HG03469 (cell line): ENCODE measurements around the gene DCLRE1B.

Experiments
- ATAC-seq: cut with Tn5 transposase; IDR thresholded peaks from one replicate; pipeline ENCODE4 v1.9.1; 2021; ENCODE audit warnings: mild to moderate bottlenecking, moderate library complexity, moderate number of reproducible peaks; ENCODE audit not compliant: unreplicated experiment

Gene DCLRE1B

DNA sequence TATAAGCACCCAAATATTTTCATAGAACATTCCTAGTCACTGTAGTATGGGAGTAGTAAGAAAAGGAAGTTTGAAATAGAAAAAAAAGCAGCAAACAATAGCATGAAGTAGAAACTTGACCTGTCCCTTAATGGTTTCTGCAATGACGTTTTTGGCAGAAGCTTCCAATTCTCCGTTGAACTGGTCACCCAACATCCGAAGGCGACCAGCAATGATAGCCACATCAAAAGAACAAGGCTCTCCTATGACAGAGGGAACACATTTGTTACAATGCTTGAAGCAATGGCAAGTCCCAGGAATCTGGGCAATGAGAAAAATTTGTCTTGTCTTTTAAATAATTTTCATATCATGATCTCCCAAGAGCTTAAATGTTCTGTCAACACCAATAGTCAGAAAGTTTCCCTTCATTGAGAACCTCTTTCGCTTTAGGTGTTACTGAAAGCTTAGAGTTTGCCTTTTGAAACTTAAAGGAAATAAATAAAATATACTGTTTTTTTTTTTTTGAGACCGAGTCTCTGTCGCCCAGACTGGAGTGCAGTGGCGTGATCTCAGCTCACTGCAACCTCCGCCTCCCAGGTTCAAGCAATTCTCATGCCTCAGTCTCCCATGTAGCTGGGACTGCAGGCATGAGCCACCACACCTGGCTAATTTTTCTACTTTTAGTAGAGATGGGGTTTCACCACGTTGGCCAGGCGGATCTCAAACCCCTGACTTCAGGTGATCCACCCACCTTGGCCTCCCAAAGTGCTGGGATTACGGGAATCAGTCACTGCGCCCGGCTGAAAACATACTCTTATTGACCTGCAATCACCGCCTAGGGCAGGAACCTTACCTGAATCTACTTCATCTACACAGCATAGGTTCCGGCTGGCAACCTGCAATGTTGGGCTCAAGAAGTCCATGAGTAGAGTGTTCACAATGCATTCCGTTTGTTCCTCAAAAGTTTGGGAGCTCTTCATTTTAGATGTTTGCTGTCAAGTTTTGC, 18.4 kb upstream of the DCLRE1B start:
- no peak for ATAC-seq

GRCh38 chr1:113887402-113888175, 17.5 kb upstream of the DCLRE1B start, which contains the start of gene BCL2L15:
Gene BCL2L15 (minus strand): TSS chr1:113887581. CDS start chr1:113887375, 206 bp downstream.
- ATAC-seq: no peak

- no peak for ATAC-seq
These were observed 14.3 kb upstream of the DCLRE1B start for GRCh38 chr1:113890816-113891215.

DNA sequence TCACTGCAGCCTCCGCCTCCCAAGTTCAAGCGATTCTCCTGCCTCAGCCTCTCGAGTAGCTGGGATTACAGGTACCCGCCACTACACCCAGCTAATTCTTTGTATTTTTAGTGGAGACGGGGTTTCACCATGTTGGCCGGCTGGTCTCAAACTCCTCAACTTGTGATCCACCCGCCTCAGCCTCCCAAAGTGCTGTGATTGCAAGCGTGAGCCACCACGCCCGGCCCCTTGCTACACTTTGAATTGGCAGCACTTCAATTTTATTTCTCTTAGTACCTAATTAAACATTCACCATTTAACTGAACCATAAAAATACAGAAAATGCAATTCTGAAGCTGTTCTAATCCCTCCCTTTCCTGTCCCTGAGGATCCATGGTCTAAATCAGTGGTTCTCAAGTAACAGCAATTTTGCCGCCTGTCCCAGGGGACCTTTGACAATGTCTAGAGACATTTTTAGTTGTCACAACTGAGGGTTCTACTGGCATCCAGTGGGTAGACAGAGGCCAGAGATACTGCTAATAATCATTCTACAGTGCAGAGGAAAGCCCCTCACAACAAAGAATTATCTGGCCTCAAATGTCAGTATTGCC, 13.4 kb upstream of the DCLRE1B start:
- ATAC-seq: no peak

DNA sequence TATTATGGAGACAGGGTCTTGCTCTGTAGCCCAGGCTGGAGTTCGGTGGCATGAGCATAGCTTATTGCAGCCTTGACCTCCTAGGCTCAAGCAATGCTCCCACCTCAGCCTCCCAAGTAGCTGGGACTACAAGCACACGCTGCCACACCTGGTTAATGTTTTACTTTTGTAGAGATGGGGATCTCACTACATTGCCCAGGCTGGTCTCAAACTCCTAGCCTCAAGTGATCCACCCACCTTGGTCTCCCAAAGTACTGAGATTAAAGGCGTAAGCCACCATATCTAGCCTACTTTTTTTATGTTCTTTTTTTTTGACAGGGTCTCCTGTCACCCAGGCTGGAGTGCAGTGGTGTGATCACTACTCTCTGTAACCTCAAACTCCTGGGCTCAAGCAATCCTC, 11.9 kb upstream of the DCLRE1B start:
- no peak for ATAC-seq

DNA sequence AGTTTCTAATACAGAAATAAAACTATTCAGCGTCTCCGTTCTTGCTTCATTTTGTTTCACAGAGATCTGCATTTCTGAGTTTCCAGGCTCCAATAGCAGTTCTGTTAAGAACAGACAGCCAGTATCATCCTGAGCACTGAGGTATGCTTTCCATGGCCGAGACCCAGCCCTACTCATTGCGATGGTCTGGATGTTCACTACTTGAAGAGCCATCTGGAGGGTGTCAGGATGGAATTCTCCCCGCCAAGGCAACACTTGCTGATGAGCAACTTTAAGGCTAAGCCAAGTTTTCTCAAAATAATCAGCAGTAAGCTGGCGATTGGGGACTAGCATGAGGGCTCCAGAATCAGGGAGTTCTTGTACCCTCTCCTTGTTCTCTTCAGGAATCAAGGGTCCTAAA, 10.0 kb upstream of the DCLRE1B start:
- no peak for ATAC-seq

GRCh38 chr1:113895961-113896360, 9.2 kb upstream of the DCLRE1B start:
- ATAC-seq: no peak

GRCh38 chr1:113898241-113898814, 6.8 kb upstream of the DCLRE1B start:
- no peak for ATAC-seq

GRCh38 chr1:113899111-113899510, 6.0 kb upstream of the DCLRE1B start:
- ATAC-seq: no peak

GRCh38 chr1:113901191-113901590, 3.9 kb upstream of the DCLRE1B start:
- no peak for ATAC-seq

DNA sequence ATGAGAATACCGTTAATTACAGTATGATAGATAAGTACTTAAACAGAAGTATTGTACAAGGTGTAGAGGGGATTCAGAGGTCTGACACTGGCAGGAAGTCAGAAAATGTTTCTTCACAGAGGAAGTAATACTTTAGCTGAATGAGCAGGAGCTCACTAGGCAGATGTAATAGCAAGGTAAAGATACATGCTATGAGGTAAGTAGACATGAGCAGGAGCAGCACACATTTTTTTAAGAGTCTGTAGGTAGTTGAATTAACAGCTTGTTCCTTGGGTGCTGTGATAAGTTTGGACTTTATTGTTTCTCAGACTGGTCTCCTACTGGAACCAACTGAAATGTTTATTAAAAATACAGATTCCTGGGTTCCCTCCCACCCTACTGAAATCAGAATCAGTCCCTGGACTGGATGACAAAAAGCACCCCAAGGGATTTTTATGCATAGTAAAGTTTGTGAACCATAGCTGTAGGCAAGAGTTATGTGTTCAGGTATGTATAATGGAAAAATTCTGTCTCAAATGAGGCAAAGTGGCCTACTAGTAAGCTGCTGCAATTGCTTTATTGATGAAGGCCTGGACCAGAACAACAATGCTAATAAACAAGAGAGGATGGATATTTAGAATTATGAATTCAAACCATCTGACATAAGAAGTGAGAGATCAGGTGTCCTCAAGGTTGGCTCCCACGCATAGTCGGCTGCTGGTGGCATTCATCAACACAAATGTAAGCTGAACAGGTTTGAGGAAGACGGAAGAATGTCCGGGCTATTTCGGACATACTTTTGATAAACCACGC, 1.4 kb upstream of the DCLRE1B start:
- no peak for ATAC-seq

GRCh38 chr1:113904293-113904673, 843 bp upstream of the DCLRE1B start:
- peak; percentile 22 for ATAC-seq

DNA sequence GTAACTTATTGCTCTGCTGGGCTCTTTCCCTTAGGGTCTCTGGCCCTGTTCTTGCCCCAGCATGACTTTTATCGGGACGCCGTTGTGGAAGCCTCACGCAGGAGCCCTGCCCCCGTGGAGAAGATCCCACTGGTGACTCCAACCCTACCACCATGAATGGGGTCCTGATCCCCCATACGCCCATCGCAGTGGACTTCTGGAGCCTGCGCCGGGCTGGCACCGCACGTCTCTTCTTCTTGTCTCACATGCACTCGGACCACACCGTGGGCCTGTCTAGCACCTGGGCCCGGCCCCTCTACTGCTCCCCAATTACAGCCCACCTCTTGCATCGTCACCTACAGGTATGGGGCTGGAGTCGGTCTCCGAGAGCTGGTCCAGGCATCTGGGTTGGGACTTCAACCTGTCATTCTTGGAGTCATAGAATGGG, 322 bp downstream of the DCLRE1B start:
- ATAC-seq: no peak

DNA sequence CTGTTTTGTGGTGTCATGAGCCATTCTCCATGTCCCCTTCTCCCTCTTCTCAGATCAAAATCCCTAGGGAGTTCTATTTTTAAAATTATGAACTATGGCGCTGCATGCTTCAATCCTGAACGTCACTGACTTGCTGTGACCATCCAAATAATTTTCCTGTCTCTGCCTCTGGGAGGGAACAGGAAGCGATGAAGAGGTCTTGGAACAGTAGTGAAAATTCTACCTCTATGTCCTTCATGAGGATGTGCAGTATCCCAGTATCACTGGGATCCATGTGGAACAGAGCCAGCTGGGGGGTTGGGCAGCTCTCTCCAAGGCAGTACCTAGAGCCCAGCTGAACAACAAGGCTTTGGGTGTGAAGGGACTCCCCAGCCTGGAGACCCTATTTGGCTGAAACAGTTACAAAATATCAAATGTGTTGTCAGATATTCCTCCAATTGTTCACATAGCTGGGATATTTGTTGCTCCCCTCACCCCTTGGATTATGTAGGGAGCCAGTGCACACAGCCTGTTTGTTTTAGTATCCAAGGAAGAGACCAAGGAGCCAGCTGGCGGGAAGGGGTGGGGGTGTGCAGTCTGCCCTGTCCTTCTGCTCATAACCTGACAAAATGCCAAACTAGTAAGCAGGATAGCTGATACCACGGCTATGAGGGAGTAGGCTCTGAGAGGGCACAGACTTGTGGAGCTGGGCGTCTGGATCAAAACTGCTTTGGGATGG, 7.6 kb downstream of the DCLRE1B start:
- ATAC-seq: no peak

DNA sequence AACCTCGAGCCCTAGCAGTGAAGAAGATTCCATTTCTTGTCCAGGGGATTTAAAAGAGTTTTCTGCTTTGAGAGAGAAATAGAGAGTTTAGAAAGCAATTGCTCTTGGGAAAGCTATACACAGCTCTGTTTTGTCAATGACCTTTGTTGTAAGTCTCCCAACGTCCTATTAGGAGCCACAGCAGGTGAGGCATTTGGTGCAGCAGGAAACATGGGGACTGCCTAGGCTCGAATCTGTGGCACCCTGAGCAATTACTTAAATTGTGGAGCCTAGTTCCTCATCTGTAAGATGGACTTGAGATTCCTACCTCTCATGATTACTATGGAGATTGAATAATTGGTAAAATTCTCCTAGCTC, 8.2 kb downstream of the DCLRE1B start:
- ATAC-seq: no peak

DNA sequence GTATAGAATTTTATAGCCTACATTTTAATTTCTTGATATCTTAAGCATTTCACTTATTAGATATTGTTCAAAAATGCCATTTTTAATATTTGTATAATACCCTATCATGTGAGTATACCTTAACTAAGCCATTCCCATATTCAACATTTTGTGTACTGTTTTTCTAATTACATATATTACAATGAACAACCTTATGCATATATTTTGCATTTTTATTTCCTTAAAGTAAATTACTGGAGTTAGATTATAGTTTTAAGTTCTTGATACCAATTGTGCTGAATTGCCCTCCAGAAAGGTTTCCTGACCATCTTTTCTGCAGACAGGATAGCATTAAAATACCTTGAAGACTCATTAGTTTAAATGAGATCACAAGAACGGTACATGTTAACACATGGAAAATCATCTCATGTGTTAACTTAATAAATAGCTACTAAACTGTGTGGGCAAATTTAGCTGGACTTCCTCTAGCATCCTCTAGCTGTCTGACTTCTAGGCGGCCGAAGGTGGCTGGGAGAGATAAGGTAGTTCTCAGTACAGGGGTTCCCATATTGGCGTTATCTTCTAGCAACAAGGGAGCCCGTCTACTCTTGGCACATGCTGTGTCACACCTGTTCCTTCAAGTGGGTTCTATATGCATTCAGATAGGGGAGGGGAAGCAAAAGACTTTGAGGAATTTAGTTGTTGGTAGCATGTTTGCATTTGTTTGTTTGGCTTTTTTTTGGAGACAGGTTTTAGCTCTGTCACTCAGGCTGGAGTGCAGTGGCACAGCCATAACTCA, 8.9 kb downstream of the DCLRE1B start:
- ATAC-seq: no peak

- ATAC-seq: no peak
These were observed 11.8 kb downstream of the DCLRE1B start for GRCh38 chr1:113916974-113917373.

DNA sequence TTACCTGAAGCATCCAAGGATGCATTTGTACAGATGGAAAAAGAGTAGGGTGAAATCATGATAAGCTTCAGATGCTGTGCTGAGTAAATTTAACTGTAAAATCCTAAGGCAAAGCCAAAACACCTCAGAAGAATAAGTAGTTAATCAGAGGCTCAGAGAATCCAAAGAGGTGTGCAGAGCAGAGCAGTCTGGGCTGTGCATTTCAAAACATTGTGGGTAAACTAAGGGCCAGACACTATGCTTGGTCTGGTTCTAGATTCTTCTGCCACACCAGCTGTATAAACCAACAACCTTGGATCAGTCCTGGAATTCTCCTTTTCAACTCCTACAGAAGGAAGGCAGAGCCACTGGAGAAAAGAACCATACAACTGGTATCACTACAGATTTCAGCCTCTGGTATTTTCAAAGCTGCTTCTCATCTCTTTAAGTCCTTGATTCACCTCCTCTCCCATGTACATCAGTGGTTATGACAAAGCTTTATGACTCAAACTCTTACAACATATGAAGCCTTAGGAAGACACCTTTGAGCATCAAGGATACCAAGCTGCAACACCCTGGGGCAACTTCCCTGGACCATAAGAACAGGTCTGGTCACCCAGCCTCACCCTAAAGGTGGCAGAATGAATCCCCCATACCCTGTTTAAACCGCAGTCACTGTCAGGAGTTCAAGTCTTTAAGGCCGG, 12.4 kb downstream of the DCLRE1B start:
- no peak for ATAC-seq
